GM23248 (cell line): Measurements from ENCODE around the gene HNRNPR. TPM values are rescaled to one million over a fixed set of nuclear protein-coding genes. Genes with fewer than 3 reads are reported as not detected.
"Not testable (repeated sequence)": the region's sequence is repeated elsewhere in the genome, so short reads cannot be mapped to it uniquely, and the experiment has no call there.

Experiments
- DNase-seq: peaks from one replicate; pipeline ENCODE4 v3.0.0-alpha.2; 2015
- H2AFZ ChIP-seq: fragments of 200-600 bp; sonication (generic); 2 replicates; pipeline ENCODE4 v1.6.1; 2016; ENCODE audit warnings: antibody characterized with exemption
- H3F3A ChIP-seq: fragments of 200-600 bp; sonication (generic); 2 replicates; pipeline ENCODE4 v1.6.1; 2016; ENCODE audit warnings: mild to moderate bottlenecking, antibody characterized with exemption, mixed run types; ENCODE audit not compliant: insufficient read depth
- H3K27ac ChIP-seq: fragments of 200-600 bp; sonication (generic); 2 replicates; pipeline ENCODE4 v1.5.1; 2016; ENCODE audit warnings: mild to moderate bottlenecking
- H3K27me3 ChIP-seq: fragments of 200-600 bp; sonication (generic); replicated peaks from 2 replicates; pipeline ENCODE4 v1.6.1; 2016; ENCODE audit warnings: mild to moderate bottlenecking; ENCODE audit not compliant: insufficient read depth
- H3K36me3 ChIP-seq: fragments of 200-600 bp; sonication (generic); 2 replicates; pipeline ENCODE4 v1.6.1; 2016; ENCODE audit warnings: low read depth, mild to moderate bottlenecking
- H3K4me1 ChIP-seq: fragments of 200-600 bp; sonication (generic); 2 replicates; pipeline ENCODE4 v1.6.1; 2016; ENCODE audit warnings: mild to moderate bottlenecking; ENCODE audit not compliant: insufficient read depth
- H3K4me2 ChIP-seq: fragments of 200-600 bp; sonication (generic); one replicate; pipeline ENCODE4 v1.6.1; 2016; ENCODE audit warnings: mild to moderate bottlenecking; ENCODE audit not compliant: unreplicated experiment
- H3K4me3 ChIP-seq: fragments of 200-600 bp; sonication (generic); 2 replicates; pipeline ENCODE4 v1.5.1; 2016; ENCODE audit warnings: mild to moderate bottlenecking
- H3K79me2 ChIP-seq: fragments of 200-600 bp; sonication (generic); 2 replicates; pipeline ENCODE4 v1.6.1; 2016; ENCODE audit warnings: mild to moderate bottlenecking; ENCODE audit not compliant: insufficient read depth
- H3K9ac ChIP-seq: fragments of 200-600 bp; sonication (generic); 2 replicates; pipeline ENCODE4 v1.6.1; 2016; ENCODE audit warnings: mild to moderate bottlenecking
- H3K9me2 ChIP-seq: fragments of 200-600 bp; sonication (generic); 2 replicates; pipeline ENCODE4 v1.6.1; 2016; ENCODE audit warnings: mixed run types, mild to moderate bottlenecking, moderate library complexity; ENCODE audit not compliant: insufficient read depth
- H3K9me3 ChIP-seq: fragments of 200-600 bp; sonication (generic); one replicate; pipeline ENCODE4 v1.6.1; 2017; ENCODE audit warnings: low read depth
- H4K20me1 ChIP-seq: fragments of 200-600 bp; sonication (generic); 2 replicates; pipeline ENCODE4 v1.6.0; 2016; ENCODE audit not compliant: insufficient read depth
- EZH2 ChIP-seq: fragments of 200-600 bp; sonication (generic); IDR thresholded peaks from 2 replicates; pipeline ENCODE4 v1.6.1; 2018; ENCODE audit warnings: antibody characterized with exemption, mild to moderate bottlenecking; ENCODE audit not compliant: insufficient read depth, poor library complexity, severe bottlenecking
- EZH2phosphoT487 ChIP-seq: fragments of 200-600 bp; sonication (generic); IDR thresholded peaks from 2 replicates; pipeline ENCODE4 v1.6.1; 2018; ENCODE audit warnings: antibody characterized with exemption, moderate library complexity, mild to moderate bottlenecking, low read depth; ENCODE audit not compliant: insufficient read depth
- WGBS, 2 experiments: methylation state at CpG; one replicate each; pipeline ENCODE4 v1.1.6; 2015 to 2017; ENCODE audit warnings: low lambda C conversion rate in 2 of 2, low coverage in 1 of 2; ENCODE audit errors: missing lambda C conversion rate in 2 of 2; 5-methylcytosine and 5-hydroxymethylcytosine counted together
- in situ Hi-C: fragments of 300-500 bp; cut with MboI; formaldehyde crosslinking; loops from 2 replicates; pipeline ENCODE4 v1.15.0; 2020
- polyA plus RNA-seq: library from polyadenylated mRNA; unstranded; fragments of >200 nt; fragmentation: Nextera tagmentation; extraction: Ambion mirVana; gene quantifications from 2 replicates; pipeline ENCODE4 v1.2.1, GENCODE V29; 2016
- total RNA-seq: library from RNA; depleted of rRNA; stranded (reverse); fragments of >200 nt; shearing (Covaris generic); gene quantifications from 2 replicates; pipeline ENCODE4 v1.2.3, GENCODE V29; 2014; rRNA removed

HNRNPR gene
- total and polyA plus RNA-seq, 2 experiments from 2014 or later, result 77.5 to 124 TPM

- in situ Hi-C loops, result loop anchor here (5.0 to 10.0 kb wide), 2 partner anchors 179 to 297 kb away; no protein-coding TSS in a partner anchor
- H3K36me3 ChIP-seq, result no peaks in the 10 kb centered on the region
- no peaks in the 10 kb centered on the region for H3K9me2 ChIP-seq
- H3K27ac ChIP-seq, result no peak overlapping the region
- H3K9ac ChIP-seq, result no peak overlapping the region
- H3K27me3 ChIP-seq, result no peaks in the 10 kb centered on the region
- peaks cover 33% of the 10 kb centered on the region for H3F3A ChIP-seq
- no peak overlapping the region for H3K4me2 ChIP-seq
- H4K20me1 ChIP-seq, result no peaks in the 10 kb centered on the region
- 0 out of 2 replicates have a peak, but pooled peaks cover 1% of the 10 kb centered on the region for H3K79me2 ChIP-seq
- no peak overlapping the region for H2AFZ ChIP-seq
- H3K9me3 ChIP-seq, result no peaks in the 10 kb centered on the region
- H3K4me1 ChIP-seq, result peaks cover 18% of the 10 kb centered on the region; the same call in 1 of the 2 replicates
- TF ChIP-seq EZH2phosphoT487 (no peak), EZH2 (no peak)
- H3K4me3 ChIP-seq, result no peak overlapping the region
- 83 to 88% methylated on average over 4 of the region's 4 CpGs for WGBS, 2 experiments
- no peak for DNase-seq
Observed at GRCh38 chr1:23274134-23274505, 70.0 kb downstream of the HNRNPR start.

GRCh38 chr1:23273450-23274133, 70.5 kb downstream of the HNRNPR start:
- Histone ChIP-seq H3K9ac (no peak overlapping the region), H3K4me2 (no peak overlapping the region), H2AFZ (no peak overlapping the region), H3K79me2 (no peaks in the 10 kb centered on the region), H3K27ac (0 out of 2 replicates have a peak overlapping the region, but pooled peaks have one; percentile 6), H3K4me3 (no peak overlapping the region), H3K27me3 (no peaks in the 10 kb centered on the region), H3F3A (peaks cover 28% of the 10 kb centered on the region), H3K36me3 (no peaks in the 10 kb centered on the region), H4K20me1 (no peaks in the 10 kb centered on the region), H3K4me1 (peaks cover 18% of the 10 kb centered on the region; the same call in 1 of the 2 replicates), H3K9me2 (no peaks in the 10 kb centered on the region), H3K9me3 (no peaks in the 10 kb centered on the region)
- TF ChIP-seq EZH2 (no peak), EZH2phosphoT487 (no peak)
- in situ Hi-C loops, result loop anchor here (5.0 to 10.0 kb wide), 2 partner anchors 179 to 296 kb away; no protein-coding TSS in a partner anchor
- WGBS, 2 experiments, result 70 to 73% methylated on average over 8 of the region's 8 CpGs
- peak; percentile 84 for DNase-seq

DNA sequence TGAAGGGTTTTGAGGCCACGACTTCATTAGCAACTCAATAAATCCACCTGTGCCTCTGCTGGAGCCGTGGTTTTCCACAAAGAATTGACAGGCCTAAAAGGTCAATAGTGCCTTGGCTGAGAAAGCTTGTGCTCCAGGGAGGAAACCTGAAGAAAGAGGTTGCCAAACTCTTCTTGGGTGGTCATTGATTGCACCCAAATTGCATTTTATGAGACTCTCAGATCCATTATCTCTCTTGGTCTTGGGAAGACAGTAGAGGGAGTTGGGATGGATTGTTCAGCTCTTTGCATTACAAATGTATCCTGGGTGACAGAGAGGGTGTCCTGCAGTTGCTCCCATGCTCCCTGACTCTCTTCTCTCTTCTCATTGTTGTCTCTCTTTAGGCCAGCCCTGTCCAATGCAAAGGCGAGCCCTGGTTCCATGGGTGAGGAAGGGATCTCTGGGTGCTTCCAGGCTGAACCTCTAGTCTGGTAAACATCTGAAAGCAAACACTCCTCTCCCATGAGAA, 80.7 kb downstream of the HNRNPR start:
- Histone ChIP-seq H3K79me2 (no peaks in the 10 kb centered on the region), H4K20me1 (no peaks in the 10 kb centered on the region), H3K4me3 (no peak overlapping the region), H3K4me2 (no peak overlapping the region), H3K4me1 (no peaks in the 10 kb centered on the region), H3K27me3 (no peaks in the 10 kb centered on the region), H3K27ac (no peak overlapping the region), H3K36me3 (no peaks in the 10 kb centered on the region), H3K9me3 (no peaks in the 10 kb centered on the region), H3F3A (no peaks in the 10 kb centered on the region), H3K9me2 (no peaks in the 10 kb centered on the region), H3K9ac (no peak overlapping the region), H2AFZ (no peak overlapping the region)
- TF ChIP-seq EZH2phosphoT487 (no peak), EZH2 (no peak)
- DNase-seq, result no peak
- in situ Hi-C loops, result no loop called here
- 58 to 62% methylated on average over 3 of the region's 3 CpGs for WGBS, 2 experiments

- H3K36me3 ChIP-seq, H2AFZ ChIP-seq, H4K20me1 ChIP-seq, in situ Hi-C loops, H3F3A ChIP-seq, H3K27me3 ChIP-seq, H3K9me2 ChIP-seq, H3K9ac ChIP-seq, H3K4me1 ChIP-seq, H3K4me3 ChIP-seq, DNase-seq, H3K27ac ChIP-seq, H3K9me3 ChIP-seq, H3K4me2 ChIP-seq, H3K79me2 ChIP-seq: not testable (repeated sequence)
- WGBS, 2 experiments, result 50 to 95% methylated on average over 1 to 2 of the region's 2 CpGs
Observed at GRCh38 chr1:23258082-23258481, 86.0 kb downstream of the HNRNPR start.

DNA sequence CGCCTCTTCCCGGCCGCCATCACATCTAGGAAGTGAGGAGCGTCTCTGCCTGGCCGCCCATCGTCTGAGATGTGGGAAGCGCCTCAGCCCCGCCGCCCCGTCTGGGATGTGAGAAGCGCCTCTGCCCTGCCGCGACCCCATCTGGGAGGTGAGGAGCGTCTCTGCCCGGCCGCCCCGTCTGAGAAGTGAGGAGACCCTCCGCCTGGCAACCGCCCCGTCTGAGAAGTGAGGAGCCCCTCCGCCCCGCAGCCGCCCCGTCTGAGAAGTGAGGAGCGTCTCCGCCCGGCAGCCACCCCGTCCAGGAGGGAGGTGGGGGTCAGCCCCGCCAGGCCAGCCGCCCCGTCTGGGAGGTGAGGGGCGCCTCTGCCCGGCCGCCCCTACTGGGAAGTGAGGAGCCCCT, 86.7 kb downstream of the HNRNPR start:
- H3K4me2 ChIP-seq, in situ Hi-C loops: not testable (repeated sequence)
- 87% methylated on average over 33 of the region's 34 CpGs; no CpG with 5 or more reads in 1 of the 2 experiments for WGBS, 2 experiments

More for the DNA sequence above, 86.7 kb downstream of the HNRNPR start:
- H3F3A ChIP-seq, H3K9ac ChIP-seq, DNase-seq, H2AFZ ChIP-seq, H3K4me1 ChIP-seq, H3K9me2 ChIP-seq, H4K20me1 ChIP-seq, H3K79me2 ChIP-seq, H3K27me3 ChIP-seq, H3K4me3 ChIP-seq, H3K9me3 ChIP-seq, H3K36me3 ChIP-seq, H3K27ac ChIP-seq: not testable (repeated sequence)

Other genes with a start within 250 kb of the HNRNPR start
- 28.1 and 35.0 TPM in 2 replicates for gene LUZP1, start 175.4 kb downstream of the HNRNPR start, total RNA-seq
- gene LUZP1, start 175.4 kb downstream of the HNRNPR start, polyA plus RNA-seq, result 52.2 and 55.8 TPM in 2 replicates
- gene HTR1D, start 126.8 kb downstream of the HNRNPR start, total RNA-seq, result not detected in 2 replicates
- gene HTR1D, start 126.8 kb downstream of the HNRNPR start, polyA plus RNA-seq, result not detected in 2 replicates
- gene ZNF436, start 25.6 kb upstream of the HNRNPR start, total RNA-seq, result 14.0 and 16.2 TPM in 2 replicates
- gene ZNF436, start 25.6 kb upstream of the HNRNPR start, polyA plus RNA-seq, result 8.1 and 9.4 TPM in 2 replicates
- gene TCEA3, start 80.5 kb upstream of the HNRNPR start, total RNA-seq, result 9.2 and 16.3 TPM in 2 replicates
- gene TCEA3, start 80.5 kb upstream of the HNRNPR start, polyA plus RNA-seq, result 21.3 and 23.2 TPM in 2 replicates
- gene ASAP3, start 139.9 kb upstream of the HNRNPR start, total RNA-seq, result 27.3 and 37.1 TPM in 2 replicates
- gene ASAP3, start 139.9 kb upstream of the HNRNPR start, polyA plus RNA-seq, result 13.9 and 14.1 TPM in 2 replicates
- 1.1 and 1.2 TPM in 2 replicates for gene E2F2, start 186.9 kb upstream of the HNRNPR start, total RNA-seq
- gene E2F2, start 186.9 kb upstream of the HNRNPR start, polyA plus RNA-seq, result 0.20 and 0.51 TPM in 2 replicates
- 332 and 376 TPM in 2 replicates for gene ID3, start 215.2 kb upstream of the HNRNPR start, total RNA-seq
- 680 and 684 TPM in 2 replicates for gene ID3, start 215.2 kb upstream of the HNRNPR start, polyA plus RNA-seq